Embryonic facial prominence (tissue), 1 donor: Measurements from ENCODE around the gene COMMD3.
A peak's percentile ranks its signal among the peaks of the same experiment; 100 is the strongest.

Source experiments
- DNase-seq: peaks from one replicate; pipeline ENCODE4 v3.0.0-alpha.2; 2016; ENCODE audit errors: extremely low spot score

COMMD3 gene

DNA sequence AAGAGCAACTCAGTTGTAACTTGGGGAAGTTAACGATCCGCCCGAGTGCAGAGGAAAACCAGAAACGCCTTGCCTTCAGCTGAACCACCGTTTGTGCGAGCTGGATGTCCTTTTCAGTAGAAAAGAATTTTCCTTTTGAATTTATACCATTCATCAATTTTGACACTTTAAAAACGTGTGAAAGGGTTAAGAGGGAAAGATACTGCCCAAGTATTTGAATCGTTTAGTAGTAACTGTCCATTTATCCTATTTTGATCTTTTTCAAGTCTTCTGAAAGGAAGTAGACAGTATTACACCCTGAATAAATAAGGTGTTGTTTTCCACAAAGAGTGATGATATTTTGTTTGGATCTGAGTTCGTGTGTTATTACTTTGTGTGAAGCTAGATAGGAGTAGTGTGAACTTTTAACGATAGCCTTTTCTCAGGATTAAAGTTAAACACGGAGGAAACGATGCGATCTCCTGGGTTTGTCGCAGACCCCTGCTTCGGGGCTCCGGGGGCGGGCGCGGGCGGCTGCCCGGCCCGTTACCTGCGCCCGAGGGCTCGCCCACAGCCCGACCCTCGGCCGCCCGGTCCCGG lies 3.9 kb downstream of the COMMD3 start:
- no peak for DNase-seq

DNA sequence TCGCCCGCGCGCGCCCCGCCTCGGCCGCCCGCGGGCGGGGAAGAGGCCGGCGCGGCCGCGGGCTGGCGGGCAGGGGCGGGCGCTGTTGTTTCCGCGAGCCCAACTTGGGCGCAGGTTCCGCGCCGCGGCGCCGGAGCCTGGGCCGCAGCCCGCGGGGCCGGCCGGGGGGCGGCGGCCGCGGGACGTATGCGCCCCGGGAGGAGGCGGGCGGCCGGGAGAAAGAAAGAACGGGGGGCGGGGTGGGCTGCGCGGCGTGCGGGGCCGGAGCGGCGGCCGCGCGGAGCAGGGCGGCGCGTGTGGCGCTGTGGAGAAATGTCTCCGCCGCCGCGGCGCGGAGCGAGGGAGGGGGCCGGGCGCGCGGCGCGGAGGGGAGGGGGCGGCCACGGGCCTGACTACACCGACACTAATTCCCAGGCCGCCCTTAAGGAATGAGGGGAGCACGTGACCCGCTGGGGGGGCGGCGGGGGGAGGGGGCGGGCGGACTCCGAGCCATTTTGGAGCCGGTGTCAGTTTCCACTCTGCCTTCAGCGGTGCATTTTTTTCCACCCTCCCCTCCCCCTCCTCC lies 4.5 kb downstream of the COMMD3 start, which contains the start of gene BMI1:
Gene BMI1 (plus strand): TSS at position 509 of the 565 bp plus-strand sequence. CDS start 5,351 bp downstream, outside the sequence.
- DNase-seq = peak; percentile 87

GRCh38 chr10:22321156-22321923 lies 5.2 kb downstream of the COMMD3 start:
- no peak for DNase-seq

DNA sequence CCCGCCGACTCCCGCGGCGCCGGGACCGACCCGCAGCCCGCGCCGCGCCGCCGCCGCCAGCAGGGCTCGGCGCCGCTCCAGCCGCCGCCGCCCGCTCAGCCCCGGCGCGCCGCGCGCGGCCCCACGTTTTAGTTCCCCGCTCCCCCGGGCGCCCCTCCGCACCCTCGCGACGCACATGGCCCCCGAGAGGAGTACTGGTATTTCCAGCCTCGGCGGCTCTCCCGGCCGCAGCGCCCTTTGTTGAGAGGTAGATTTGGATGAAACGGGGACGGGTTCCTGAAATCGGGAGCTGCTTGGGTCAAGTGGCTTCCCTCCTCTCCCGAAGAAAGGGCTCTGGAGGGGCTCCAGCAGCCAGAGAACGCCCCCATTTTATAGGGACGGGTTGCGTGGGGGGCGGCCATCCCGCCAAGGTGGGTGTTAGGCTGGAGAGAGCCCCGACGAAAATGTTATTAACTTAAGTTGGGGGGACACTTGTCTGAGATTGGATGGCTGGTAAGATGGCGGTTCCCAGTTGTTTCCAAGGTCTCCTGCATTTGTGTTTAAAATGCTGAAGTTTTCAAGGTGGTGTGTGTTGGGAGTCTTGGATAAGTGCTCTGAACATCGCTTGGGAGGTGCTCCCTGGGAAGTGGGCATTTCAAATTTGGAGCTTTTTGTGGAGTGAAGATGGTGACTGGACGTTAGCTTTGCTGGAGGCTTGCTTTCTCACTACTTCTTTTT lies 5.9 kb downstream of the COMMD3 start:
- DNase-seq = no peak

- no peak for DNase-seq
Observed at GRCh38 chr10:22322641-22323160, 6.5 kb downstream of the COMMD3 start.

DNA sequence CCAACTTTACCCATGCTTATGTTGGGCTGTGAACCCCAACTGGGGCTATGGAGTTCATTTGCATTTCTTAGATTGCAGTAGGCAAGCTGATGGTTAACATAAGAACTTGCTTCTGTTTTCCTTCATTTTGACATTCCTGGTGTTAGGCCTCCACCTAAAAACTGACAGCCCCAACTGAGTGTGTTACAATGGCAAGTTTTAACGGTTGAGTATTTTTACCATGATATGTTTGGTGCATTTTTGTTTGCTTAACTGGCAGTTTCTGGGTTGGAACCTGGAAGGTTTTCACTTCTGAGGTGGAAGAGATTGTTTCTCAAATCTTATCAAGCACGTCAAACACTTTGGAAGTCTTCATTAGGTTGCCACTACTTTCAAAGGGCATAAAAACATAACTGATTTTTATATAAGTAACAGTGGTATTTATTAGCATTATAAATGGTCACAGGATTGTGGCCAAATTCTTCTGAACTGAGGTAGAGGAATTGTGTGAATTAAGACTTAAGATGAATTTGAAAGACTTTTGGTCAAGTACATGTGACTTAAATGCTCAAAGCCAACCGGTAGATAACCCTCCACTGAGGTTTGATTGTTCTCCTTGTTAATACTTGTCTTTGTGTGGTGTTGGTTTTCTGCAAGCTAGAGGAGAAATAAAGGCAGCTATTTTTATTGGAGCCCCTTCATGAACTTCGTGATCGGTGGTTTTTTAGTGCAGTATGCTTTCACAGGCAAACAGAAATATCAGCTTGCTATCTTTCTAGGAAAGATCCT lies 7.5 kb downstream of the COMMD3 start:
- DNase-seq = no peak

DNA sequence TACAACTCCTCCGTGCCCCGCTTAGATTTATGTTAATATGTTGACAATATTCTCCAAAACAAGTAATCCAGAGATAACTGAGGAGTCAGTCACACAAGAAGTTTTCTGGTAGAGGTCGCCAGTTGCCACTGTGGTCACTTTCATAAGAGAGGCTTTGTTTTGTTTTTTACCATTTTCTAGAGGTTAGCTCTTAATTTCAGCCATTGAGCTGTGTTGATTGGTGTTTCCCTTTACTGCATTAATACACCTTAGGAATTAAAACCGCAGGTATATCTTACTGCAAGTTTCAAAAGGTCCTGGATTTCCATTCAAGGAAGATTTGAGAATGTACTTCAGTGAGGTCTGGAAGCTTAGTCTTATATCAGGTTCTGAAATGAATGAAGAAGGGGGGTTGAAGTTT lies 8.2 kb downstream of the COMMD3 start:
- no peak for DNase-seq

- DNase-seq = no peak
Observed at GRCh38 chr10:22324893-22325271, 8.7 kb downstream of the COMMD3 start.

DNA sequence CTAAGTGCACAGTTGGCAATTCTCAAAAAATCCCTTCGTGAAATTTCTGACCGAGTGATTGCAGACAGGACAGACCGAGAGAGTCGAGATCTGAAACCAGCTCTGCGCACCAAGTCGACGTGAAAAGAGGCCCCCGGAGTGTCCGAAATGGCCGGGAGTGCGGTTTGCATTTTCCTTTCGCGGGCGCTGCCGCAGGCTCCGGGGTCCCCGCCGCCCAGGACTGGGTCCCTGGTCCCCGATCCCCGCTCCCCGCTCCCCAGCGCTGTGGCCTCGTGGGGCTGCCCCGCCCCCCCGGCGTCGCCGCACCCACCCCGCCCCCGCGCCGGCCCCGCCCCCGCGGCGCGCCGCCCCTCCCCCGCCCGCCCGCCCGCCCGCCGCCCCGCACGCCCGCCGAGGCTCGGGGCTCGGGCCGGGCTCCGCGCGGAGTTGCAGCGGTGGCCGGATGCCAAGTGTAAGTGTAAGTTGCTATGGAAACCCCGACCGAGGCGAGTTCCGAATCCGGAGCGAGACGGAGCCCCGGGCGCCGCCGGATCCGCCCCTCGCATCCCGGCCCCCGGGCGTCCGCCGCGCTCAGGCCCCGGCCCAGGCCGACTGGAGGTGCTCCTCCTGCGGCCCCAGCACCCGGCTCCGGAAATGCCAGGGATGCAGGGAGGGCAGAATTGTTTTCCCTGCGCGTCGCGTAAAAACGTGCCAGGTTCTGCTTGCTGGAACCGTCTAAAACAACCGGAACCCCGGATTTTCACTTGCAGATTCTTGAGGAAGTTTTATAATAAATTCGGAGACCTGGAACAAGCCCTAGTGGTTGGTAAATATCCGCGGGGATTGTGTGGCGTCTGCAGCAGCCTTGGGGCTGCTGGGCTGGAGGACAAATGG lies 9.3 kb downstream of the COMMD3 start:
- DNase-seq = no peak

DNA sequence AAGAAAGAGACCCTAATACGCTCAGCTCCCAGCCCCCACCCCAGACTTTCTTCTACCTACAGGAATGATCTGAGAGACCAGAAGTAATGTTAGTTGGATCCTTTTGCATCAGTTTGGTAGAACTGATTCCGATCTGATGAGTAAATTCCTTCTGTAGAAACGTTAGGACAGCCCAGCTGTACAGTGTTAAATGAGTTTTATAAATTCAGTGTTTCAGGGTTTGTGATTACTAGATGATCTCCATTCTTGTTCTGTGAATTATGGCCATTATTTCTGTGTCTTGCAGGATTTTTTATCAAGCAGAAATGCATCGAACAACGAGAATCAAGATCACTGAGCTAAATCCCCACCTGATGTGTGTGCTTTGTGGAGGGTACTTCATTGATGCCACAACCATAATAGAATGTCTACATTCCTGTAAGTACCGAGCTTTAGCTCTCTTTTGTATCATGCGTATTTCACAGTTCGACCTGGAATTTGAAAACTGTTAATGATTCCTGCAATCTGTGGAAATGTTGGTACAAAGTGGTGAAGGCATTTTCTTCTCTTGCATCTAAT lies 10.0 kb downstream of the COMMD3 start:
- DNase-seq = no peak

GRCh38 chr10:22329150-22329549 lies 13.0 kb downstream of the COMMD3 start:
- no peak for DNase-seq

DNA sequence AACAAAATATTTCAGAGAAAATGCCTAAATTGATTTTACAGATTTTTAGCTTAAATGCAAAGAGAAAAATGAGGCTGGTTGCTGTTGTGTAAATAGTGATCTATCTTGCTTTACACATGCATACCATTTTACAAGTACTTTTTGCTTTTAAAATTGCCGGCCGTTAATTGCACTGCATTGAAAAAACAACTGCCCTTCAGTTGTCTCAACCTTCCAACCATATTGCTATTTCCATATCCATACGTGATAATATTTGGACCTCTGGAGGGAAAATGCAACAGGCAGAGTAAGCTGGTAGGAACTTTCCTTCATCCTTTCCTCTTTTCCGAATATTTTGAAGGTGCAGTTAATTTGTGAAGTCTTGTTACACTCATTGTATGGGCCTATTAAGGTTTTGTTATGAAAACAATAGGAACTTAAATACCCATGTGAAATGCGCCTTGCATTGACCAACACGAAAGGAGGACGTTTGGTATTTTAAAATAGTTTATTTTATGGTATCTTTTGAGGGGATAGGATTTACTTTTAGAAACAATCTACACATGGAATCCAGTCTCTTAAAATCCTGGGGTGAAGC lies 16.0 kb downstream of the COMMD3 start:
- DNase-seq = no peak

GRCh38 chr10:22333167-22333974 lies 17.2 kb downstream of the COMMD3 start:
- DNase-seq = no peak

DNA sequence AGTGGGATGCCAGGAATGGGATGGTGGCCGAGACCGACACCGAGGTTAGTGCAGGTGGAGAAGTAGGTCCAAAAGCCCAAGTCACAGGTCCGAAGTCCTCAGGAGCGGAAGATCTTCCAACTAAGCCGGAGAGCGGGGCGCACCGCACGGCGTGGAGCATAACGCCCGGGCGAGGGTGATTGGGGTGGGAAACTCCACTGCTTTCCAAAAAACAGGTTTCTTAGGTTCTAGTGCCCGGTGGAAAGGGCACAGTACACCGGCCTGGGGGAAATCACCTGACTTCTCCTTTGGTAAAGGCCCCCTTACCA lies 17.7 kb downstream of the COMMD3 start:
- no peak for DNase-seq

DNA sequence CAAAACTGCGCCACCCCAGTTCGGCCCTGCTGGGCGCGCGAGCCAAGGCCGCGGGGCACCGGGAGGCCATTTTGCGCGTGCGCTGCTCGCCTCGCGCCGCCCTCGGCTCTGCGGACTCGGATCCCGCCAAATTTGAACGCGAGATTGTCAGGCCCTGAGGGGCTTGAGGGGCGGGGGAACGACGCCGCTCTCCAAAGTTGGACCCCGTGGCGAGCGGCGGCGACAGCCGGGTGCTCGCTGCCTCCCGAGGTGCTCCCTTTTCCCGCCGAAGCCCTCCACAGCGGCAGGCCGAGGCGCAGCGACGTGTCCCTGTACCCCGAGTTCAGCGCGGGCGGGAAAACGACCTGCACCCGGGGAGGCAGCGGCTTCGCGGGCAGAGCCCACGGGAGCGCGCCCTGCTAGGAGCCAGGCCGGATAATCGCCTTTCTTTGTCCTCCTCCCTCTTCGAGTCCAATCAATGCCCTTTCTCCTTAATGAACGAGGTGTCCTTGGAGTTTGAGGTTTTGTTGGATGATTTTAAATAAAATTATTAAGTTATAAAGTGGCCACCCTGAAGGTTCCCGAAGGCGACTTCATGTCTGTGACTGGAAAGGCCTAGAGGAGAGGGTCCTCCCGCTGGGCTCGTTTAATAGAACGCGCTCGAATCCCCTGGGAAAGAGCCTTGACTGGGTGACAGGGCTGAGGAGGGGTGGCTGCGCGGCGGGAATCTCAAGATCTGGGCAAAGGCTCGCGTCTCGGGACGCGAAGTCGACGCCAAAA lies 18.4 kb downstream of the COMMD3 start:
- DNase-seq = no peak

DNA sequence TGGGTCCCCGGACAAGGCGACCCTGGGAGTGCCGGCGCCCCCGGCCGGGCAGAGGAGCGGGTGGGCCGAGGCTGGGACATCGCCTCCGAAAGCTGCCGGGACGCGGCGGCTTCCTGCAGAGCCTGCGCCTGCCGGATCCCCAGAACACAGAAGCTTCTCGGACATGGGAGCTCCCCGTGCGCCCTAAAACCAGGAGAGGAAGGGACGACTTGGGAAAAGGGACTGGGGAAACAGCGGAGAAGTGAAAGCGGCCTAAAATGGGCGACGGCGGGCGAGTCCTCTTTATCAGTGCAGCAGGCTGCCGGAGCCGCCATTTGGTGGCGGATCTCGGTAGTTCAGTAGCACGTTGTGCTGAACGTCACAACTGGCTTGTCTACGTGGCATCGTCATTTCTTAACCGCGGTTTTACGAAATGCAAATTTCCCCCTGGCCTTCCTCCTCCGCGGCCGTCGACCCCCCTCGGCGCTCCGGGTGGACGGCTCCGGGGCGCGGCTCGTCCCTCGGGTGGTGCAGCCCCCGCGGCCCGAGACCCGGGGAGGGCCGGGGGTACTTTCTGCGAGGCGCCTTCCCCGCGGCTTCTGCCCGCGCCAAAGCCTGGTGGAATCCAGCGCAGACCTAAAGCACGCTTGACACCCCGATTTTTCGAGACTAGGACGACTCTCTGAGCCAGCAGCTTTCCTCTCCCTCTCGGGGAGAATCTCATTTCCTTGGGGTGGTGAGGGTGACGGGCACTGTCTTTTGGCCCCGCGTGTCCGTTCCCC lies 19.2 kb downstream of the COMMD3 start:
- DNase-seq = no peak

- DNase-seq = no peak
Observed at GRCh38 chr10:22338185-22338900, 22.2 kb downstream of the COMMD3 start.
